Muscle layer of duodenum (tissue), 2 donors: ENCODE measurements around the gene KCND3.
A peak's percentile ranks its signal among the peaks of the same experiment; 100 is the strongest.

Experiments
- H3K27ac ChIP-seq: one replicate; pipeline ENCODE4 v1.7.0; 2013; ENCODE audit warnings: mild to moderate bottlenecking, low read length
- H3K27me3 ChIP-seq: one replicate; pipeline ENCODE4 v1.7.0; 2013; ENCODE audit warnings: low read depth, mild to moderate bottlenecking, control low read depth, low read length
- H3K36me3 ChIP-seq, 2 donors: one replicate each; pipeline ENCODE4 v1.7.0; 2013; ENCODE audit warnings: low read length in 2 of 2, control low read depth in 1 of 2, mild to moderate bottlenecking in 1 of 2; ENCODE audit not compliant: insufficient read depth in 2 of 2, control insufficient read depth in 1 of 2
- H3K4me1 ChIP-seq, 2 donors: one replicate each; pipeline ENCODE4 v1.7.0; 2013; ENCODE audit warnings: low read length in 2 of 2, mild to moderate bottlenecking in 2 of 2, control low read depth in 1 of 2, moderate library complexity in 1 of 2; ENCODE audit not compliant: insufficient read depth in 2 of 2, control insufficient read depth in 1 of 2
- H3K4me3 ChIP-seq, 2 donors: one replicate each; pipeline ENCODE4 v1.7.0; 2013; ENCODE audit warnings: low read length in 2 of 2, low read depth in 1 of 2, mild to moderate bottlenecking in 1 of 2
- H3K9me3 ChIP-seq, 2 donors: one replicate each; pipeline ENCODE4 v1.7.0; 2013; ENCODE audit warnings: low read length in 2 of 2, control low read depth in 1 of 2, mild to moderate bottlenecking in 1 of 2; ENCODE audit not compliant: control insufficient read depth in 1 of 2
- donor health status: healthy.

The KCND3 gene

GRCh38 chr1:111989531-111990025 lies at the start of gene KCND3:
TSS of gene KCND3 (minus strand) at chr1:111989668.
- peaks cover 7% of the 10 kb centered on the region for H3K27me3 ChIP-seq
- no peak within 1 kb of the TSS for H3K27ac ChIP-seq
- H3K9me3 ChIP-seq = no peaks in the 10 kb centered on the region
- H3K4me3 ChIP-seq = peak within 1 kb of the TSS; percentile 66 to 67
- peaks cover 3 to 16% of the 10 kb centered on the region in 2 donors for H3K4me1 ChIP-seq
- no peaks in the 10 kb centered on the region for H3K36me3 ChIP-seq

- H3K9me3 ChIP-seq = no peaks in the 10 kb centered on the region
- H3K4me3 ChIP-seq = no peak overlapping the region
- peaks cover 0 to 19% of the 10 kb centered on the region in 2 donors for H3K4me1 ChIP-seq
- no peak overlapping the region for H3K27ac ChIP-seq
- H3K36me3 ChIP-seq = no peaks in the 10 kb centered on the region
- no peaks in the 10 kb centered on the region for H3K27me3 ChIP-seq
Measured at GRCh38 chr1:112034277-112034676, 44.8 kb upstream of the KCND3 start.

GRCh38 chr1:112033439-112034120 lies 44.1 kb upstream of the KCND3 start:
- H3K27me3 ChIP-seq = no peaks in the 10 kb centered on the region
- H3K36me3 ChIP-seq = no peaks in the 10 kb centered on the region
- no peak overlapping the region for H3K4me3 ChIP-seq
- peaks cover 0 to 19% of the 10 kb centered on the region in 2 donors for H3K4me1 ChIP-seq
- no peak overlapping the region for H3K27ac ChIP-seq
- H3K9me3 ChIP-seq = no peaks in the 10 kb centered on the region

GRCh38 chr1:112030157-112030556 lies 40.7 kb upstream of the KCND3 start:
- Histone ChIP-seq H3K4me1 (peaks cover 0 to 24% of the 10 kb centered on the region in 2 donors), H3K4me3 (no peak overlapping the region), H3K27me3 (no peaks in the 10 kb centered on the region), H3K27ac (no peak overlapping the region), H3K36me3 (no peaks in the 10 kb centered on the region), H3K9me3 (no peaks in the 10 kb centered on the region)

- H3K27me3 ChIP-seq = no peaks in the 10 kb centered on the region
- no peak overlapping the region for H3K27ac ChIP-seq
- peaks cover 0 to 19% of the 10 kb centered on the region in 2 donors for H3K4me1 ChIP-seq
- no peak overlapping the region for H3K4me3 ChIP-seq
- no peaks in the 10 kb centered on the region for H3K36me3 ChIP-seq
- no peaks in the 10 kb centered on the region for H3K9me3 ChIP-seq
Measured at GRCh38 chr1:112027696-112028095, 38.2 kb upstream of the KCND3 start.

- no peak overlapping the region for H3K27ac ChIP-seq
- H3K4me1 ChIP-seq = peaks cover 0 to 7% of the 10 kb centered on the region in 2 donors
- H3K4me3 ChIP-seq = no peak overlapping the region
Measured at GRCh38 chr1:112026501-112026900, 37.0 kb upstream of the KCND3 start.

GRCh38 chr1:112026016-112026415 lies 36.5 kb upstream of the KCND3 start:
- Histone ChIP-seq H3K36me3 (no peaks in the 10 kb centered on the region), H3K9me3 (no peaks in the 10 kb centered on the region), H3K27me3 (no peaks in the 10 kb centered on the region), H3K4me3 (no peak overlapping the region), H3K27ac (no peak overlapping the region), H3K4me1 (peaks cover 0 to 5% of the 10 kb centered on the region in 2 donors)

More at GRCh38 chr1:112026501-112026900, 37.0 kb upstream of the KCND3 start:
- Histone ChIP-seq H3K9me3 (no peaks in the 10 kb centered on the region), H3K36me3 (no peaks in the 10 kb centered on the region), H3K27me3 (no peaks in the 10 kb centered on the region)

- no peak overlapping the region for H3K4me3 ChIP-seq
- no peak overlapping the region for H3K27ac ChIP-seq
- H3K27me3 ChIP-seq = no peaks in the 10 kb centered on the region
- no peaks in the 10 kb centered on the region for H3K9me3 ChIP-seq
- peaks cover 0 to 5% of the 10 kb centered on the region in 2 donors for H3K4me1 ChIP-seq
- no peaks in the 10 kb centered on the region for H3K36me3 ChIP-seq
Measured at GRCh38 chr1:112021263-112021662, 31.8 kb upstream of the KCND3 start.

GRCh38 chr1:112017183-112017582 lies 27.7 kb upstream of the KCND3 start:
- no peaks in the 10 kb centered on the region for H3K36me3 ChIP-seq
- no peak overlapping the region for H3K27ac ChIP-seq
- no peaks in the 10 kb centered on the region for H3K9me3 ChIP-seq
- peaks cover 0 to under 1% of the 10 kb centered on the region in 2 donors for H3K4me1 ChIP-seq
- no peaks in the 10 kb centered on the region for H3K27me3 ChIP-seq
- H3K4me3 ChIP-seq = no peak overlapping the region

GRCh38 chr1:112012823-112013222 lies 23.4 kb upstream of the KCND3 start:
- H3K36me3 ChIP-seq = no peaks in the 10 kb centered on the region
- H3K27me3 ChIP-seq = no peaks in the 10 kb centered on the region
- peaks cover 0 to 8% of the 10 kb centered on the region in 2 donors for H3K4me1 ChIP-seq
- H3K9me3 ChIP-seq = no peaks in the 10 kb centered on the region
- no peak overlapping the region for H3K27ac ChIP-seq
- H3K4me3 ChIP-seq = no peak overlapping the region

- Histone ChIP-seq H3K4me1 (peaks cover 0 to 24% of the 10 kb centered on the region in 2 donors), H3K27me3 (no peaks in the 10 kb centered on the region), H3K36me3 (no peaks in the 10 kb centered on the region), H3K9me3 (no peaks in the 10 kb centered on the region), H3K27ac (no peak overlapping the region), H3K4me3 (no peak overlapping the region)
Measured at GRCh38 chr1:112011202-112011601, 21.7 kb upstream of the KCND3 start.

GRCh38 chr1:112007169-112007568 lies 17.7 kb upstream of the KCND3 start:
- no peaks in the 10 kb centered on the region for H3K9me3 ChIP-seq
- H3K36me3 ChIP-seq = no peaks in the 10 kb centered on the region

More at GRCh38 chr1:112007169-112007568, 17.7 kb upstream of the KCND3 start:
- Histone ChIP-seq H3K27me3 (no peaks in the 10 kb centered on the region), H3K27ac (no peak overlapping the region), H3K4me3 (no peak overlapping the region), H3K4me1 (peaks cover 0 to 25% of the 10 kb centered on the region in 2 donors)
